Astrocyte of the cerebellum (primary cell): ENCODE data around the gene HLTF.
A peak's percentile ranks its signal among the peaks of the same experiment; 100 is the strongest.

Experiments used
- DNase-seq: peaks from one replicate; pipeline ENCODE4 v3.0.0-alpha.2; 2011; ENCODE audit warnings: low read depth
- H3K4me3 ChIP-seq: 2 replicates; pipeline ENCODE4 v1.5.1; 2011; ENCODE audit warnings: mild to moderate bottlenecking, low read depth, low read length, moderate library complexity
- CTCF ChIP-seq: IDR thresholded peaks from 2 replicates; pipeline ENCODE4 v1.5.1; 2012; ENCODE audit warnings: low read length, low read depth, moderate library complexity, mild to moderate bottlenecking; ENCODE audit errors: missing control alignments
- in situ Hi-C: cut with HindIII; loops from 2 replicates; pipeline ENCODE4 v1.10.0; 2017; ENCODE audit warnings: low sequenced_read_pairs

HLTF gene

GRCh38 chr3:149120051-149120972 is 34.0 kb upstream of the HLTF start:
- peak; percentile 65 for DNase-seq
- in situ Hi-C loops: loop anchor here (25.0 kb wide), 1 partner anchor 167 kb away; no protein-coding TSS in a partner anchor

GRCh38 chr3:149119466-149119865 is 33.1 kb upstream of the HLTF start:
- TF ChIP-seq CTCF: no peak
- DNase-seq: no peak
- in situ Hi-C loops: loop anchor here (25.0 kb wide), 1 partner anchor 168 kb away; no protein-coding TSS in a partner anchor

More at GRCh38 chr3:149120051-149120972, 34.0 kb upstream of the HLTF start:
- peak; percentile 32 for TF ChIP-seq CTCF
- no peak overlapping the region for H3K4me3 ChIP-seq

DNA sequence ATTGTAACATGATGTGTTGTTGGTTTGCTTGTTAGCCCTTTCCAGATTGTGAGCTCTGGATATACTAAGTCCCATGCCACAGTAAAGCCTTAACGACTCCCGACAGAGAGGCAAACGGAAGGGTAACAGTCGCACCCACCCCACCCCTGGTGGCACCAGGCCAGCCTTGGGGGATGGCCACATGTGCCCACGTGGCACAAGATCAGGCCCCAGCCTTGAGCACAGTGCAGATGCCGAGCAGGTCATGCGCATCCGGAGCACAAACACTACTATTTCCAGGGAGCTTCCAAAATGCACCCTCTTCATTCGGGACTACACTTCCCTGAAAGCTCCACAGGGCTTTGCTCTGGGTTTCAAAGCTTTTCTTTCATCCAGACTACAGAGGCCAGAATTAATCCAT is 32.4 kb upstream of the HLTF start:
- in situ Hi-C loops: loop anchor here (25.0 kb wide), 1 partner anchor 169 kb away; no protein-coding TSS in a partner anchor
- no peak for DNase-seq
- no peak for TF ChIP-seq CTCF
- H3K4me3 ChIP-seq: no peak overlapping the region

More at GRCh38 chr3:149119466-149119865, 33.1 kb upstream of the HLTF start:
- H3K4me3 ChIP-seq: no peak overlapping the region

DNA sequence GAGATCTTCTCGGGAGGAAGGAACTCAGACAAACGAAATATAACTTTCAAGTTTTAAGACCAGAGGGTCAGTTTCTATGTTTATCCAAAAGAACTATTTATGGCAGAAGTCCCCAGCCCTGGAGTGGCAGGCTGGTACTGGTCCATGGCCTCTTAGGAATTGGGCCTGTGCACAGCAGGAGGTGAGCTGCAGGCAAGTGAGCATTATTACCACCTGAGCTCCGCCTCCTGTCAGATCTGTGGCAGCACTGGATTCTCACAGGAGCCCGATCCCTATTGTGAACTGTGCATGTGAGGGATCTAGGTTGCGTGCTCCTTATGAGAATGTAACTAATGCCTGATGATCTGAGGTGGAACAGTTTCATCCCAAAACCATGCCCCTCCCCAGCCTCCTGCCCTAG is 28.8 kb upstream of the HLTF start:
- TF ChIP-seq CTCF: no peak
- H3K4me3 ChIP-seq: no peak overlapping the region
- in situ Hi-C loops: loop anchor here (25.0 kb wide), 1 partner anchor 172 kb away; no protein-coding TSS in a partner anchor
- no peak for DNase-seq

DNA sequence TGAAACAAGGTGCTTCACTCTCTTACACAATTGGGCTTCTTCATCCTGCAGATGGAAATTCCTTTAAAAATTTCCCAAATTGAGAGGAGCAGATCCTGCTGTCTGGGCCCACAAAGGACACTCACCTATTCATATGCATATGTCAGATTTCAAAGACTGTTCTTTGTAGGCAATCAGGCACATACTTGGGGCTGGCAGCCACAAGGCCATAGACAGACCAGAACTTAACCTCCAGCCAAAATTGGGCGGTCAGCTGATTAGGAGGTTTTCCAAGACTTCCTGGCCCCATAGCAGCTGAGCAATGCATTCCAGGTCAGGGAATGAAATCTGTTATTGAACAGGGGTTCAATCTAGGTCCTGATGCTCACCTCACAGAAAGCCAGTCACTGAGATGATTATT is 28.1 kb upstream of the HLTF start:
- TF ChIP-seq CTCF: no peak
- peak; percentile 0 for DNase-seq
- H3K4me3 ChIP-seq: no peak overlapping the region
- in situ Hi-C loops: loop anchor here (25.0 kb wide), 1 partner anchor 173 kb away; no protein-coding TSS in a partner anchor

- TF ChIP-seq CTCF: no peak
These were observed 18.2 kb upstream of the HLTF start for GRCh38 chr3:149104484-149104883.

More at GRCh38 chr3:149104484-149104883, 18.2 kb upstream of the HLTF start:
- DNase-seq: no peak
- no peak overlapping the region for H3K4me3 ChIP-seq
- in situ Hi-C loops: loop anchor here (25.0 kb wide), 1 partner anchor 183 kb away; no protein-coding TSS in a partner anchor
